Fibroblast of pulmonary artery (primary cell): ENCODE data around the gene GZF1.

Experiments used
- DNase-seq: peaks from one replicate; pipeline ENCODE4 v3.0.0-alpha.2; 2010; ENCODE audit warnings: low read depth
- H3K4me3 ChIP-seq: replicated peaks from 2 replicates; pipeline ENCODE4 v1.5.1; 2011; ENCODE audit warnings: low read depth, mild to moderate bottlenecking, control low read depth, low read length, moderate library complexity
- TF ChIP-seq, protein P1 (sequence below): IDR thresholded peaks from 2 replicates; pipeline ENCODE4 v1.5.1; 2011; ENCODE audit warnings: mild to moderate bottlenecking, control low read depth, low read length, inconsistent platforms; ENCODE audit errors: missing control alignments

Gene GZF1

GRCh38 chr20:23417861-23418260 is 55.9 kb downstream of the GZF1 start:
- no peak overlapping the region for H3K4me3 ChIP-seq
- TF ChIP-seq, protein P1, sequence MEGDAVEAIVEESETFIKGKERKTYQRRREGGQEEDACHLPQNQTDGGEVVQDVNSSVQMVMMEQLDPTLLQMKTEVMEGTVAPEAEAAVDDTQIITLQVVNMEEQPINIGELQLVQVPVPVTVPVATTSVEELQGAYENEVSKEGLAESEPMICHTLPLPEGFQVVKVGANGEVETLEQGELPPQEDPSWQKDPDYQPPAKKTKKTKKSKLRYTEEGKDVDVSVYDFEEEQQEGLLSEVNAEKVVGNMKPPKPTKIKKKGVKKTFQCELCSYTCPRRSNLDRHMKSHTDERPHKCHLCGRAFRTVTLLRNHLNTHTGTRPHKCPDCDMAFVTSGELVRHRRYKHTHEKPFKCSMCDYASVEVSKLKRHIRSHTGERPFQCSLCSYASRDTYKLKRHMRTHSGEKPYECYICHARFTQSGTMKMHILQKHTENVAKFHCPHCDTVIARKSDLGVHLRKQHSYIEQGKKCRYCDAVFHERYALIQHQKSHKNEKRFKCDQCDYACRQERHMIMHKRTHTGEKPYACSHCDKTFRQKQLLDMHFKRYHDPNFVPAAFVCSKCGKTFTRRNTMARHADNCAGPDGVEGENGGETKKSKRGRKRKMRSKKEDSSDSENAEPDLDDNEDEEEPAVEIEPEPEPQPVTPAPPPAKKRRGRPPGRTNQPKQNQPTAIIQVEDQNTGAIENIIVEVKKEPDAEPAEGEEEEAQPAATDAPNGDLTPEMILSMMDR = no peak
- no peak for DNase-seq

- TF ChIP-seq, protein P1 = no peak
- no peak for DNase-seq
- peak overlapping the region; percentile 90 for H3K4me3 ChIP-seq
Measured at GRCh38 chr20:23419657-23419994, 57.6 kb downstream of the GZF1 start.

- H3K4me3 ChIP-seq = peak overlapping the region; percentile 90
- DNase-seq = peak; percentile 70
- TF ChIP-seq, protein P1 = no peak
Measured at GRCh38 chr20:23419995-23420901, 58.3 kb downstream of the GZF1 start.

DNA sequence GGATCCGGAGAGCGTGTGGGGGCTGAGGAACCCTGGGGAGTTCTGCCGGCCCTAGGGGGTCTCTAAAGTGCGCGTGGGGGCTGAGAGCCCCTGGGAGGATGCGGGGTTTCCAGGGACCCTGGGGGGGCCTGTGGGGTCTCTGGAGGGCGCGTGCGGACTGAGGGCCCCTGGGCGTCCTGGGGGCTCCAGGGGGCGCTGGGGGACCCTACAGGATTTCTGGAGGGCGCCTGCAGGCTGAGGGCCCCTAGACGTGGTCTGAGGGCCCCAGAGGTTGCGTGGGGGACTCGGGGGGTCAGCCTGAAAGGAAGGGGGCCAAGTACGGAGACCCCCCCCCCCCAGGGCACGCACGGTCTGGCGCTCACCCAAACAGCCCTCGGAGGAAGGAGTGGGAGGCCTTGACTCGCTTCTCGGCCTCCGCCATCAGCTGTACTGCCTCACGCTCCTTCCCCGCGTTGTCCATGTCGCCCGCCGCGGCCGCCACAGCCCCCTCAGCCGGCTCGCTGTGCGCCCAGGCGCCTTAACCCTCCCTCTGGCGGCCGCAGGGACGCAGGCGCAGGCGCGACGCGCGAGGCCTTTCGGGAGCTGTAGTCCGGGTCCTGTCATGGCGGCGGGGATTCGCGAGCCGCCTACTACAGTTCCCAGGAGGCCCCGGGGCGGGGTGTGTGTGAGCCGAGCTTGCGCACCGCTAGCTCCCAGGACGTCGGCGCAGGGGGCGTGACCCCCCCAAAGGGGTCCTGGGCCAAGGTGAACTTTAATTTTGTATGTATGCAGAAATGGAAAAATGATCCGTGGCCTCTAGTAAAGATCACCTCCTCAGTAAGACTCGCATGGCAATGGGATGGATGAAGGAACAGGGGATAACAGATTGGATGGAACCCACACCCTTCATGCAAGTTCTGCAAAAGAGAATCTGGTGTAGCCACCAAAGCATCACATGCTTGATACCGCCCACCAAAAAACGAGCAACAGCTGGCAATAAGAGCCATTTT is 59.3 kb downstream of the GZF1 start, which contains the start of gene NAPB:
Gene NAPB (minus strand): TSS at position 546 of the 989 bp plus-strand sequence. CDS start 86 bp downstream, at position 460.
- DNase-seq = peak; percentile 92
- TF ChIP-seq, protein P1 = peak; percentile 13
- peak within 1 kb of the TSS; percentile 90 for H3K4me3 ChIP-seq
